ENCODE measurements around the gene KRT75. TPM values are rescaled to one million over a fixed set of nuclear protein-coding genes. Genes with fewer than 3 reads are reported as not detected.

Gene KRT75
- total RNA-seq, 1 experiment from 2014 or later: not detected

DNA sequence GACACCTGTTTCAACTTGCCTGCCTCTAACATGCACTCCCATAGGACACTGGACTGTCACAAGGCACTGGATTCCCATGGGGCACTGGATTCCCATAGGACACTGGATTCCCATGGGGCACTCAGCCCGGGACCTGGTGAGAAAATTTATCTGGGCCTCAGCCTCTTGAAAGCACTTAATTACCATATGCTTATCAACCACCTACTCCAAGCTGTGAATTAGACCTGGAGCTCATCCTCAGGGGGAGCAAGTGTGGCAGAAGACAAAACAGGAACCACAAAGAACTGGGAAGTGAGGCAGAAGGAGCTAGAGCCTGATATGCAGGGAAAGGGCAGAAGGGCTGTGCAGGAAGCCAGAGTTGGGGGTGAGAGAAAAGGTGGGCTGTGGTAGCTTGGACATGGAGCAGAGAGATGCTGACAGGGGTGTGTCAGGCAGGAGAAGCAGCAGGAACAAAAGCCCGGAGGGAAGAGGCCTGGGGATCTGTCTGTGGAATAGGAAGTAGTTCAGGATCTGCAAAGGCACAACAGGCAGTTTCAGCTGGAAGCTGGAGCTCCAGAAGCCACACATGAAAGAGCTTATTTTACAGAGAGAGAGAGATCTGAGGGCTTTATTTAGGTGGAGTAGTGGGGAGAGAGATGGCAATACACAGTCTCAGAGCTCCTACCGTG lies 31.2 kb downstream of the KRT75 start:
- H3K9me3 Mint-ChIP-seq (ENCODE audit: unreplicated experiment): no peaks in the 10 kb centered on the region
- no peak overlapping the region for H3K4me3 Mint-ChIP-seq (ENCODE audit: unreplicated experiment)
- no peaks in the 10 kb centered on the region for H3K4me1 Mint-ChIP-seq (ENCODE audit: insufficient read depth, unreplicated experiment)
- ChIA-PET CTCF (interaction anchor here (0.9 to 1.4 kb wide), 2 partner anchors 13 to 19 kb away, joined by 3 to 5 read pairs; no protein-coding TSS in a partner anchor), POLR2A (interaction anchor here (1.1 kb wide), 1 partner anchor 9 kb away, joined by 4 read pairs; no protein-coding TSS in a partner anchor)
- TF ChIP-seq, protein P1, sequence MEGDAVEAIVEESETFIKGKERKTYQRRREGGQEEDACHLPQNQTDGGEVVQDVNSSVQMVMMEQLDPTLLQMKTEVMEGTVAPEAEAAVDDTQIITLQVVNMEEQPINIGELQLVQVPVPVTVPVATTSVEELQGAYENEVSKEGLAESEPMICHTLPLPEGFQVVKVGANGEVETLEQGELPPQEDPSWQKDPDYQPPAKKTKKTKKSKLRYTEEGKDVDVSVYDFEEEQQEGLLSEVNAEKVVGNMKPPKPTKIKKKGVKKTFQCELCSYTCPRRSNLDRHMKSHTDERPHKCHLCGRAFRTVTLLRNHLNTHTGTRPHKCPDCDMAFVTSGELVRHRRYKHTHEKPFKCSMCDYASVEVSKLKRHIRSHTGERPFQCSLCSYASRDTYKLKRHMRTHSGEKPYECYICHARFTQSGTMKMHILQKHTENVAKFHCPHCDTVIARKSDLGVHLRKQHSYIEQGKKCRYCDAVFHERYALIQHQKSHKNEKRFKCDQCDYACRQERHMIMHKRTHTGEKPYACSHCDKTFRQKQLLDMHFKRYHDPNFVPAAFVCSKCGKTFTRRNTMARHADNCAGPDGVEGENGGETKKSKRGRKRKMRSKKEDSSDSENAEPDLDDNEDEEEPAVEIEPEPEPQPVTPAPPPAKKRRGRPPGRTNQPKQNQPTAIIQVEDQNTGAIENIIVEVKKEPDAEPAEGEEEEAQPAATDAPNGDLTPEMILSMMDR (IDR thresholded peaks at IDR 0.05; ENCODE audit: unreplicated experiment): no peak
- no peak for DNase-seq (ENCODE audit: unreplicated experiment)
- intact Hi-C loops (cut with micrococcal nuclease): no loop called here
- H3K27ac Mint-ChIP-seq (ENCODE audit: low read depth, unreplicated experiment): no peak overlapping the region
- no TSS peak for BruUV-seq (replicated peaks)
- peaks cover under 1% of the 10 kb centered on the region for H3K27me3 Mint-ChIP-seq (ENCODE audit: insufficient read depth, unreplicated experiment)
- H3K36me3 Mint-ChIP-seq (ENCODE audit: insufficient read depth, unreplicated experiment): no peaks in the 10 kb centered on the region

DNA sequence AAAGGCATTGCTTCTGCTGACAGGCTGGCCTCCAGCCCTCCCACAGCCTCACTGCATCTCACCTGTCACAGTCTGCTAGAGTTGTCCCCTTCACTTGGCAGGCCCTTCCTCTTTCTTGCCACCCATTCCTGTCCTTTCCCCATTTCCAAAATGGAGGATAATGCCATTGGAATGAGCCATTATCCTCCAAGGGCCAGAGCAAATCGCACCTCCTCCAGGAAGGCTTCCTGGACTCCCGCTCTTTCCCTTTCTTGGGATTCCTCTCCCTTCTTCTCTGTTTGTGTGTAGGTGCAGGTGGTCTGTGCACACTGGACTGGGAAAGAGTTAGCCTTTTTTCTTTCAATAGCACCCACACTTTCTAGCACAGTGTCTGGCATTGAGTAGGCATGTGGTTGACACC lies 31.8 kb downstream of the KRT75 start:
- Mint-ChIP-seq H3K27me3 (ENCODE audit: insufficient read depth, unreplicated experiment) (no peaks in the 10 kb centered on the region), H3K27ac (ENCODE audit: low read depth, unreplicated experiment) (no peak overlapping the region), H3K4me1 (ENCODE audit: insufficient read depth, unreplicated experiment) (no peaks in the 10 kb centered on the region), H3K9me3 (ENCODE audit: unreplicated experiment) (no peaks in the 10 kb centered on the region), H3K36me3 (ENCODE audit: insufficient read depth, unreplicated experiment) (no peaks in the 10 kb centered on the region), H3K4me3 (ENCODE audit: unreplicated experiment) (no peak overlapping the region)
- ChIA-PET POLR2A (no interaction called here), CTCF (interaction anchor here (1.4 to 2.0 kb wide), 3 partner anchors 11 to 246 kb away, joined by 3 to 12 read pairs (median 5); no protein-coding TSS in a partner anchor)
- DNase-seq (ENCODE audit: unreplicated experiment): no peak
- TF ChIP-seq, protein P1 (IDR thresholded peaks at IDR 0.05; ENCODE audit: unreplicated experiment): no peak
- BruUV-seq (replicated peaks): no TSS peak
- intact Hi-C loops (cut with micrococcal nuclease): no loop called here

DNA sequence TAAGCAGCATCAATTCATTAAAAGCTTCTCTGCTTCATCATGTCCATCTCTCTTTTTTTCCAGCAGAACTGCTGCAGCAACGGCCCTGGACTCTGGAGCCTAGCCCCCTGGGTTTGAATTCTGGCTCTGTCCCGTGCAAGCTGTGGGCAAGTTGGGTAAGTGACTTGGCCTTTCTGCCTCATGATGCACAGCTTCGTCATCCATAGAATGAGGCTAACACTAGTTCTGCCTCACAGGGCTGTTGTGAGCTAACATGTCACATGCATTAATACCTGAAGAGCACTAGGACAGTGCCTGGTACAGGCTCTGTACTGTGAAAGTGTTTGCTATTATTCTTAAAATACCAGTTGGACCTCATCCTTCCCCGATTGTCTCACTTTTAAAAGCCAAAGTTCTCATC lies 32.2 kb downstream of the KRT75 start:
- CTCF ChIA-PET: interaction anchor here (1.4 to 2.0 kb wide), 4 partner anchors 10 to 245 kb away, joined by 3 to 12 read pairs (median 6); no protein-coding TSS in a partner anchor
- POLR2A ChIA-PET: interaction anchor here (1.2 kb wide), 1 partner anchor 10 kb away, joined by 3 read pairs; no protein-coding TSS in a partner anchor
- no peak overlapping the region for H3K4me3 Mint-ChIP-seq (ENCODE audit: unreplicated experiment)
- intact Hi-C loops (cut with micrococcal nuclease): no loop called here
- H3K27ac Mint-ChIP-seq (ENCODE audit: low read depth, unreplicated experiment): no peak overlapping the region
- no peaks in the 10 kb centered on the region for H3K27me3 Mint-ChIP-seq (ENCODE audit: insufficient read depth, unreplicated experiment)
- no TSS peak for BruUV-seq (replicated peaks)
- H3K9me3 Mint-ChIP-seq (ENCODE audit: unreplicated experiment): no peaks in the 10 kb centered on the region
- H3K36me3 Mint-ChIP-seq (ENCODE audit: insufficient read depth, unreplicated experiment): no peaks in the 10 kb centered on the region
- H3K4me1 Mint-ChIP-seq (ENCODE audit: insufficient read depth, unreplicated experiment): peaks cover 4% of the 10 kb centered on the region
- TF ChIP-seq, protein P1 (IDR thresholded peaks at IDR 0.05; ENCODE audit: unreplicated experiment): no peak
- no peak for DNase-seq (ENCODE audit: unreplicated experiment)

DNA sequence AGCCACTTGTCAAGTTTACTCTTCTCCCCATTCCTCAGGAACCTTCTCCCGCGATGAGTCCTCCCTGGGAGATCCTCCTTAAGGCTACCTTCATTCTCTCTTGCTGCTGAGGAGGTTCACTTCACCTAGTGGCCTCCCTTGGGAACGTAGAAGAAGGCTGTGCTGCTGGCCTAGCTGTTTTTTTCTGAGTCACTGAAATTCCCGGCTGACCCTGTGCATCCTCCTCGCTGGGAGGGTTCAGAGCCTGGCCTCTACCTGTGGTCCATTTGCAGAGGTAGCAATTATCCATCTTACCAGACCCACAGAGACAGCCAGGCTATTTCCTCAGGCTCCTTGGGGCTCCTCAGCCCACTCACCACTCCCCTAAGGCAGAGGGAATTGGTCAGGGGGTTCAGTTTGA lies 32.6 kb downstream of the KRT75 start:
- no peak overlapping the region for H3K27ac Mint-ChIP-seq (ENCODE audit: low read depth, unreplicated experiment)
- intact Hi-C loops (cut with micrococcal nuclease): no loop called here
- TF ChIP-seq, protein P1 (IDR thresholded peaks at IDR 0.05; ENCODE audit: unreplicated experiment): no peak
- ChIA-PET CTCF (interaction anchor here (1.4 to 2.0 kb wide), 4 partner anchors 10 to 245 kb away, joined by 3 to 12 read pairs (median 6); no protein-coding TSS in a partner anchor), POLR2A (interaction anchor here (1.2 kb wide), 1 partner anchor 11 kb away, joined by 3 read pairs; no protein-coding TSS in a partner anchor)
- no peak overlapping the region for H3K4me3 Mint-ChIP-seq (ENCODE audit: unreplicated experiment)
- H3K9me3 Mint-ChIP-seq (ENCODE audit: unreplicated experiment): no peaks in the 10 kb centered on the region
- no peaks in the 10 kb centered on the region for H3K36me3 Mint-ChIP-seq (ENCODE audit: insufficient read depth, unreplicated experiment)
- no peak for DNase-seq (ENCODE audit: unreplicated experiment)
- no peaks in the 10 kb centered on the region for H3K27me3 Mint-ChIP-seq (ENCODE audit: insufficient read depth, unreplicated experiment)
- no TSS peak for BruUV-seq (replicated peaks)
- H3K4me1 Mint-ChIP-seq (ENCODE audit: insufficient read depth, unreplicated experiment): peaks cover 8% of the 10 kb centered on the region

All from MCF 10A (cell line).